ENCODE results near the gene DNAJA4. TPM values are rescaled to one million over a fixed set of nuclear protein-coding genes. Genes with fewer than 3 reads are reported as not detected.

Gene DNAJA4
- total and polyA plus RNA-seq, 2 of the 13 experiments (the other 11 are each of a cell fraction or from before 2014, with no cell fraction given): not detected

GRCh38 chr15:78239811-78240210 lies 24.6 kb upstream of the DNAJA4 start:
- peaks cover 0 to 16% of the 10 kb centered on the region in 2 experiments; a peak in 3 of 5 replicates for H3K27me3 ChIP-seq (ENCODE audit: control insufficient read depth in 1 of 2, insufficient read depth in 2 of 2, low read length in 2 of 2)
- ChIA-PET POLR2A (no interaction called here), CTCF (ENCODE audit: low intra/inter-chr PET ratio, low total read pairs) (interaction anchor here (1.6 to 2.0 kb wide), 2 partner anchors 127 to 132 kb away, joined by 4 to 14 read pairs; no protein-coding TSS in a partner anchor)
- H3K4me3 ChIP-seq (replicated peaks in 1 of 3; ENCODE audit: insufficient read depth in 1 of 3, low read depth in 2 of 3, low read length in 3 of 3): no peak overlapping the region
- BruUV-seq (replicated peaks): no TSS peak
- peaks cover 30% of the 10 kb centered on the region for H3K4me1 ChIP-seq (ENCODE audit: insufficient read depth, low read length)
- no peak overlapping the region for H3K4me2 ChIP-seq (ENCODE audit: low read depth, low read length)
- H3K36me3 ChIP-seq (replicated peaks in 1 of 2; ENCODE audit: control insufficient read depth in 1 of 2, insufficient read depth in 2 of 2, low read length in 2 of 2): no peaks in the 10 kb centered on the region
- no peaks in the 10 kb centered on the region for H3K79me2 ChIP-seq (ENCODE audit: insufficient read depth, low read length)
- FAIRE-seq (no peak), DNase-seq (ENCODE audit: low spot score) (no peak), ATAC-seq (no peak)
- intact Hi-C loops (cut with micrococcal nuclease; ENCODE audit: unreplicated experiment) (no loop called here), in situ Hi-C loops (cut with HindIII; ENCODE audit: extremely low pct_ligation_motif_present, low pct_unique_long_range_greater_than_20kb) (loop anchor here (5.0 to 25.0 kb wide), 3 partner anchors 63 to 278 kb away; no protein-coding TSS in a partner anchor)
- no peak overlapping the region for H2AFZ ChIP-seq (ENCODE audit: low read length)
- H4K20me1 ChIP-seq (ENCODE audit: insufficient read depth, low read length): no peaks in the 10 kb centered on the region
- H3K9ac ChIP-seq (ENCODE audit: insufficient read depth, low read depth, low read length): no peak overlapping the region
- no peak overlapping the region for H3K27ac ChIP-seq (ENCODE audit: extremely low read length, insufficient read depth, low read length)
- WGBS (ENCODE audit: low lambda C conversion rate): 59% methylated on average over 5 of the region's 5 CpGs
- no peak for TF ChIP-seq ZNF773 (CRISPR knock-in tag; IDR thresholded peaks at IDR 0.05; ENCODE audit: borderline replicate concordance)
- TF ChIP-seq KAT2B (IDR thresholded peaks at IDR 0.05; ENCODE audit: borderline replicate concordance, low read depth, low read length): no peak
- no peak for TF ChIP-seq ZNF609 (CRISPR knock-in tag; IDR thresholded peaks at IDR 0.05; ENCODE audit: borderline replicate concordance)
- no peak for TF ChIP-seq GZF1 (CRISPR knock-in tag; IDR thresholded peaks at IDR 0.05)
- TF ChIP-seq ZNF577 (CRISPR knock-in tag; IDR thresholded peaks at IDR 0.05; ENCODE audit: borderline replicate concordance, low read depth): no peak
- TF ChIP-seq ZNF263 (CRISPR knock-in tag; IDR thresholded peaks at IDR 0.05): no peak
- TF ChIP-seq SMARCC2 (IDR thresholded peaks at IDR 0.05): no peak
- TF ChIP-seq ZFP91 (CRISPR knock-in tag; IDR thresholded peaks at IDR 0.05; ENCODE audit: borderline replicate concordance): no peak
- no peak for TF ChIP-seq ASH2L (IDR thresholded peaks at IDR 0.05; ENCODE audit: insufficient read length, low read depth, low read length)
- TF ChIP-seq ATRX (CRISPR knock-in tag; IDR thresholded peaks at IDR 0.05; ENCODE audit: borderline replicate concordance): no peak
- TF ChIP-seq SYNCRIP (IDR thresholded peaks at IDR 0.05; ENCODE audit: insufficient read depth, low read depth, low read length): no peak
- no peak for TF ChIP-seq ZNF776 (CRISPR knock-in tag; IDR thresholded peaks at IDR 0.05)
- no peak for TF ChIP-seq KDM6A (CRISPR knock-in tag; IDR thresholded peaks at IDR 0.05; ENCODE audit: low read depth)
- no peak for TF ChIP-seq ZBTB37 (CRISPR knock-in tag; IDR thresholded peaks at IDR 0.05)
- TF ChIP-seq ZNF790 (CRISPR knock-in tag; IDR thresholded peaks at IDR 0.05; ENCODE audit: borderline replicate concordance): no peak
- no peak for TF ChIP-seq NFYC (CRISPR knock-in tag; IDR thresholded peaks at IDR 0.05)
- H3K9me3 ChIP-seq (ENCODE audit: low read length): no peaks in the 10 kb centered on the region

Measured in HepG2 (cell line).